Measurements from ENCODE around the gene ATP8B1. TPM values are rescaled to one million over a fixed set of nuclear protein-coding genes. Genes with fewer than 3 reads are reported as not detected.

ATP8B1 gene
- total RNA-seq, 1 experiment from 2014 or later = 1.1 TPM

- Histone ChIP-seq H3K79me2 (ENCODE audit: insufficient read depth, low read length) (peaks cover 4% of the 10 kb centered on the region; the same call in 1 of the 2 replicates), H2BK120ac (ENCODE audit: low read depth, low read length, poor library complexity, severe bottlenecking) (no peak overlapping the region), H2BK20ac (ENCODE audit: low read depth, low read length, poor library complexity, severe bottlenecking) (no peak overlapping the region), H3K9me3 (ENCODE audit: control insufficient read depth, low read depth, low read length) (no peaks in the 10 kb centered on the region), H3K14ac (ENCODE audit: insufficient read depth, low read length) (no peak overlapping the region), H4K8ac (replicated peaks; ENCODE audit: insufficient read length, low read depth, low read length) (no peak overlapping the region), H3K4ac (ENCODE audit: low read depth, low read length) (no peak overlapping the region), H3K4me1 (ENCODE audit: insufficient read depth, low read length) (peaks cover 2% of the 10 kb centered on the region), H4K5ac (ENCODE audit: insufficient read length, low read depth, low read length) (no peak overlapping the region), H3K4me2 (ENCODE audit: insufficient read depth, insufficient read length, low read length) (no peak overlapping the region), H2AFZ (ENCODE audit: low read length) (no peak overlapping the region), H3K79me1 (ENCODE audit: insufficient read depth, low read depth, low read length, poor library complexity, severe bottlenecking) (peaks cover 1% of the 10 kb centered on the region), H3K23ac (ENCODE audit: insufficient read length, low read depth, low read length) (no peak overlapping the region), H3K18ac (ENCODE audit: insufficient read length, low read depth, low read length) (no peak overlapping the region), H4K91ac (ENCODE audit: insufficient read length, low read depth, low read length) (no peak overlapping the region), H3K23me2 (ENCODE audit: insufficient read length, low read depth, low read length, poor library complexity, severe bottlenecking) (no peaks in the 10 kb centered on the region), H2AK5ac (ENCODE audit: insufficient read length, low read length) (no peak overlapping the region), H3K56ac (ENCODE audit: insufficient read length, low read depth, low read length) (no peak overlapping the region), H3K27me3 (ENCODE audit: insufficient read depth, low read length) (no peaks in the 10 kb centered on the region), H3T11ph (ENCODE audit: low read length) (no peak overlapping the region), H2BK15ac (ENCODE audit: low read depth, low read length) (no peak overlapping the region), H2BK12ac (ENCODE audit: insufficient read length, low read depth, low read length) (no peak overlapping the region), H3K27ac (ENCODE audit: insufficient read length, low read depth, low read length) (no peak overlapping the region), H3K9ac (ENCODE audit: extremely low read depth, insufficient read length, low read length) (no peak overlapping the region), H2BK5ac (ENCODE audit: insufficient read length, low read length) (no peak overlapping the region), H4K20me1 (ENCODE audit: control insufficient read depth, insufficient read depth, insufficient read length) (no peaks in the 10 kb centered on the region)
- no peaks in the 10 kb centered on the region for H3K9me3 Mint-ChIP-seq
- H3K27me3 Mint-ChIP-seq (ENCODE audit: low read depth) = no peaks in the 10 kb centered on the region
- no peak overlapping the region for H3K27ac Mint-ChIP-seq
- H3K4me1 Mint-ChIP-seq = peaks cover 12 to 14% of the 10 kb centered on the region in 2 experiments
- DNase-seq = no peak
- no peak overlapping the region for H3K4me3 Mint-ChIP-seq
- H3K36me3 Mint-ChIP-seq (ENCODE audit: insufficient read depth in 1 of 3, low read depth in 3 of 3) = peaks cover 2 to 8% (median 7%) of the 10 kb centered on the region in 3 experiments; a peak in 5 of 7 replicates
- no peak for TF ChIP-seq CTCF (conservative IDR thresholded peaks at IDR 0.05)
- WGBS (ENCODE audit: extremely low coverage, insufficient read length, low lambda C conversion rate) = no CpG with 5 or more reads among the region's 4 CpGs
Measured at GRCh38 chr18:57624988-57625387, 178.1 kb downstream of the ATP8B1 start.

Data from H9 (cell line).